B cell (primary cell): ENCODE data around the gene PDE4B. TPM values are rescaled to one million over a fixed set of nuclear protein-coding genes. Genes with fewer than 3 reads are reported as not detected.

Experiments
- ATAC-seq: fragments of 200-7000 bp; cut with Tn5 transposase; one replicate; pipeline ENCODE4 v1.10.0; 2021; ENCODE audit warnings: low read depth, mild to moderate bottlenecking, moderate number of reproducible peaks, moderate library complexity
- CTCF ChIA-PET: fragments of 350-600 bp; sonication (Branson Sonifier 250); formaldehyde crosslinking; loops from one replicate; lab custom pipeline; 2021; ENCODE audit warnings: antibody characterized with exemption, inconsistent platforms; lab: Charles Lee
- POLR2A ChIA-PET: fragments of 350-600 bp; sonication (Branson Sonifier 250); formaldehyde crosslinking; loops from one replicate; lab custom pipeline; 2021; ENCODE audit warnings: antibody characterized with exemption; lab: Charles Lee
- DNase-seq: peaks from one replicate; pipeline ENCODE4 v3.0.0; 2013
- H2AFZ ChIP-seq: 2 replicates; pipeline ENCODE4 v1.6.1; 2012; ENCODE audit warnings: mild to moderate bottlenecking, low read depth, low read length; ENCODE audit not compliant: insufficient read depth, poor library complexity, severe bottlenecking
- H3K27ac ChIP-seq, 2 donors: 1 replicate in 1 of 2; 2 replicates in 1 of 2; pipeline ENCODE4 v1.5.1; 2012 to 2013; ENCODE audit warnings: low read length in 2 of 2, mild to moderate bottlenecking in 2 of 2, moderate library complexity in 1 of 2
- H3K27me3 ChIP-seq, 4 experiments: fragments of 200-600 bp in 1 of 4; sonication (generic) in 1 of 4; replicated peaks in 1 of 4; 1 replicate in 2 of 4; 2 replicates in 2 of 4; pipeline versions ENCODE4 v1.6.1 to v1.7.0; 2013 to 2016; ENCODE audit warnings: low read length in 3 of 4, mild to moderate bottlenecking in 2 of 4, mixed read lengths in 1 of 4, moderate library complexity in 1 of 4; ENCODE audit not compliant: insufficient read depth in 4 of 4, control insufficient read depth in 3 of 4; ENCODE audit errors: control extremely low read depth in 1 of 4
- H3K36me3 ChIP-seq, 2 experiments: replicated peaks in 1 of 2; 1 replicate in 1 of 2; 2 replicates in 1 of 2; pipeline versions ENCODE4 v1.6.1 to v1.7.1; 2013; ENCODE audit warnings: low read length in 1 of 2; ENCODE audit not compliant: insufficient read depth in 2 of 2, control insufficient read depth in 1 of 2; ENCODE audit errors: control extremely low read depth in 1 of 2, extremely low read depth in 1 of 2
- H3K4me1 ChIP-seq, 2 donors: fragments of 200-600 bp in 1 of 2; sonication (generic) in 1 of 2; 1 replicate in 1 of 2; 2 replicates in 1 of 2; pipeline versions ENCODE4 v1.5.1 to v1.6.1; 2013 to 2017; ENCODE audit warnings: low read length in 2 of 2; ENCODE audit not compliant: control insufficient read depth in 2 of 2, insufficient read depth in 2 of 2
- H3K4me2 ChIP-seq: replicated peaks from 2 replicates; pipeline ENCODE3; 2012; ENCODE audit warnings: mild to moderate bottlenecking, low read depth, low read length; ENCODE audit not compliant: poor library complexity, severe bottlenecking
- H3K4me3 ChIP-seq, 5 experiments: fragments of 200-600 bp in 1 of 5; sonication (generic) in 1 of 5; 1 replicate in 3 of 5; 2 replicates in 2 of 5; pipeline versions ENCODE4 v1.5.1 to v1.7.0; 2011 to 2016; ENCODE audit warnings: low read length in 4 of 5, mild to moderate bottlenecking in 4 of 5, low read depth in 2 of 5, control low read depth in 1 of 5, moderate library complexity in 1 of 5; ENCODE audit not compliant: insufficient read depth in 1 of 5; ENCODE audit errors: control extremely low read depth in 1 of 5, extremely low read depth in 1 of 5
- H3K79me2 ChIP-seq: fragments of 200-600 bp; sonication (generic); one replicate; pipeline ENCODE4 v1.6.0; 2016; ENCODE audit warnings: low read length; ENCODE audit not compliant: control insufficient read depth, insufficient read depth
- H3K9ac ChIP-seq: fragments of 200-600 bp; sonication (generic); 2 replicates; pipeline ENCODE4 v1.6.1; 2017; ENCODE audit warnings: mild to moderate bottlenecking, low read length, moderate library complexity
- H3K9me3 ChIP-seq, 3 donors: one replicate each; pipeline versions ENCODE4 v1.6.1 to v1.7.1; 2013; ENCODE audit warnings: low read length in 2 of 3; ENCODE audit not compliant: control insufficient read depth in 2 of 3, insufficient read depth in 1 of 3; ENCODE audit errors: control extremely low read depth in 1 of 3
- H4K20me1 ChIP-seq: 2 replicates; pipeline ENCODE4 v1.6.0; 2012; ENCODE audit warnings: mild to moderate bottlenecking, low read length; ENCODE audit not compliant: insufficient read depth, control insufficient read depth, poor library complexity, severe bottlenecking
- H3K27ac Mint-ChIP-seq: one replicate; pipeline ENCODE4 v1.8.0; 2021; ENCODE audit warnings: mixed read lengths
- H3K27me3 Mint-ChIP-seq: one replicate; pipeline ENCODE4 v1.8.0; 2021; ENCODE audit warnings: mixed read lengths
- H3K4me1 Mint-ChIP-seq: one replicate; pipeline ENCODE4 v1.8.0; 2021; ENCODE audit warnings: mixed read lengths
- H3K4me3 Mint-ChIP-seq: one replicate; pipeline ENCODE4 v1.8.0; 2021; ENCODE audit warnings: mixed read lengths
- H3K9me3 Mint-ChIP-seq: one replicate; pipeline ENCODE4 v1.8.0; 2022; ENCODE audit warnings: mixed read lengths; ENCODE audit not compliant: insufficient read depth
- CTCF ChIP-seq: fragments of 200-600 bp; IDR thresholded peaks from one replicate; pipeline ENCODE4 v1.8.0; 2022; ENCODE audit warnings: antibody characterized with exemption, mild to moderate bottlenecking
- EZH2 ChIP-seq: IDR thresholded peaks from 2 replicates; pipeline ENCODE4 v1.6.1; 2012; ENCODE audit warnings: borderline replicate concordance, low read depth, mild to moderate bottlenecking, moderate library complexity, low read length; ENCODE audit not compliant: insufficient read depth, poor library complexity, severe bottlenecking
- WGBS: methylation state at CpG from one replicate; pipeline ENCODE4 v1.1.5; 2013; ENCODE audit warnings: missing lambda C conversion rate; ENCODE audit not compliant: insufficient coverage; 5-methylcytosine and 5-hydroxymethylcytosine counted together
- intact Hi-C: fragments of 100-400 bp; cut with micrococcal nuclease; formaldehyde crosslinking; loops from one replicate; pipeline ENCODE4 v1.10.0; 2022
- polyA plus RNA-seq: library from polyadenylated mRNA; depleted of rRNA; stranded (reverse); fragments of >200 nt; gene quantifications from 2 replicates; pipeline ENCODE4 v1.2.3, GENCODE V29; 2012
- total RNA-seq, 2 donors: library from RNA; stranded (reverse); fragments of 120-200 nt in 1 of 2; gene quantifications; 1 replicate in 1 of 2; 2 replicates in 1 of 2; pipeline versions ENCODE4 v1.2.3 to v1.2.4, GENCODE V29; 2013 to 2022

PDE4B gene
- total and polyA plus RNA-seq, 2 donors (not counting 1 experiment from before 2014, with no cell fraction given): 63.7 to 242 TPM

DNA sequence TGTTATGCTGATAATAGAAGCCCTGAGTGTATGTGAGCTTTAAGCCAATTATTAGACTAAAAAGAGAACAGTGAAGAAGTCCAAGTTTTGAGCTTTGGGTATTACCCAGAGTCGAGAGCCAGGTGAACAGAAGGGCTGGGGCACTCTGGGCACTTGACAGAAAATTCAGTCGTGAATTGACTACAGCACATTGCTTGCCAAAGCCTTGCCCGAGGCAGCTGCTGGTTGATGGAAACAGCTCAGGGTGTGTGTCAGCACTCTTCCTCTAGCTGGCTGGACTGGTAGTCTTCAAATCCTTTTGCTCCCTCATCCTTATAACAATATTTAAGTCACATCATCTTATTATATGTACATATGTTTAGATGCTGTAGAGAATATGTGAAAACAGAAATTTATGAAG is 21.3 kb downstream of the PDE4B start:
- no peaks in the 10 kb centered on the region for H3K9me3 Mint-ChIP-seq
- H3K27ac Mint-ChIP-seq: no peak overlapping the region
- ATAC-seq (no peak), DNase-seq (no peak)
- Histone ChIP-seq H3K27ac (no peak overlapping the region), H3K9me3 (no peaks in the 10 kb centered on the region), H3K4me2 (no peak overlapping the region), H4K20me1 (no peaks in the 10 kb centered on the region), H2AFZ (no peak overlapping the region), H3K27me3 (peaks cover 0 to 4% (median 0%) of the 10 kb centered on the region in 4 experiments), H3K9ac (no peak overlapping the region), H3K36me3 (no peaks in the 10 kb centered on the region), H3K4me1 (peaks cover 0 to 4% of the 10 kb centered on the region in 2 donors), H3K4me3 (no peak overlapping the region), H3K79me2 (no peaks in the 10 kb centered on the region)
- TF ChIP-seq CTCF (no peak), EZH2 (no peak)
- CTCF ChIA-PET: no interaction called here
- intact Hi-C loops: no loop called here
- POLR2A ChIA-PET: no interaction called here
- whole genome bisulfite sequencing: 71% methylated on average over 2 of the region's 3 CpGs
- H3K4me3 Mint-ChIP-seq: no peak overlapping the region
- H3K4me1 Mint-ChIP-seq: peaks cover 4% of the 10 kb centered on the region
- H3K27me3 Mint-ChIP-seq: peaks cover 3% of the 10 kb centered on the region

GRCh38 chr1:65814752-65815151 is 22.1 kb downstream of the PDE4B start:
- H3K27ac Mint-ChIP-seq: no peak overlapping the region
- no peaks in the 10 kb centered on the region for H3K9me3 Mint-ChIP-seq
- no peak overlapping the region for H3K4me3 ChIP-seq
- WGBS: no CpG with 5 or more reads among the region's 3 CpGs
- no peaks in the 10 kb centered on the region for H3K36me3 ChIP-seq
- ChIA-PET CTCF (no interaction called here), POLR2A (no interaction called here)
- H3K27ac ChIP-seq: no peak overlapping the region
- TF ChIP-seq CTCF (no peak), EZH2 (no peak)
- no peak overlapping the region for H2AFZ ChIP-seq
- H3K4me1 Mint-ChIP-seq: peaks cover 4% of the 10 kb centered on the region
- H3K4me3 Mint-ChIP-seq: no peak overlapping the region
- intact Hi-C loops: no loop called here
- no peak for DNase-seq
- peaks cover 0 to 4% (median 0%) of the 10 kb centered on the region in 4 experiments for H3K27me3 ChIP-seq
- peaks cover 3% of the 10 kb centered on the region for H3K27me3 Mint-ChIP-seq
- H3K9me3 ChIP-seq: no peaks in the 10 kb centered on the region
- no peak overlapping the region for H3K4me2 ChIP-seq
- H3K4me1 ChIP-seq: peaks cover 0 to 4% of the 10 kb centered on the region in 2 donors
- no peak overlapping the region for H3K9ac ChIP-seq
- H4K20me1 ChIP-seq: no peaks in the 10 kb centered on the region
- H3K79me2 ChIP-seq: no peaks in the 10 kb centered on the region
- no peak for ATAC-seq
